HEK293 (cell line): Measurements from ENCODE around the gene NFE2L1.

Experiments
- BCL11B ChIP-seq: fragments of 450-650 bp; formaldehyde crosslinking; IDR thresholded peaks from 2 replicates; pipeline ENCODE4 v1.5.1; 2016; ENCODE audit warnings: low read depth, missing biosample characterization, missing genetic modification characterization
- GFI1B ChIP-seq: fragments of 450-650 bp; formaldehyde crosslinking; IDR thresholded peaks from 2 replicates; pipeline ENCODE4 v1.5.1; 2016; ENCODE audit warnings: missing biosample characterization, missing genetic modification characterization
- GLI2 ChIP-seq: fragments of 450-650 bp; formaldehyde crosslinking; IDR thresholded peaks from 2 replicates; pipeline ENCODE4; 2017; ENCODE audit warnings: missing biosample characterization, missing genetic modification characterization, low read depth, borderline replicate concordance
- HOXD13 ChIP-seq: sonication (generic); formaldehyde crosslinking; IDR thresholded peaks from 2 replicates; pipeline ENCODE4 v1.8.0; 2022; ENCODE audit warnings: missing genetic modification reagents, borderline replicate concordance
- KLF10 ChIP-seq: fragments of 450-650 bp; IDR thresholded peaks from 2 replicates; pipeline ENCODE4 v1.5.1; 2018; ENCODE audit warnings: missing biosample characterization, mild to moderate bottlenecking, missing genetic modification characterization
- KLF16 ChIP-seq: fragments of 450-650 bp; formaldehyde crosslinking; IDR thresholded peaks from 2 replicates; pipeline ENCODE4 v1.5.1; 2017; ENCODE audit warnings: missing biosample characterization, missing genetic modification characterization
- MYNN ChIP-seq: fragments of 450-650 bp; formaldehyde crosslinking; IDR thresholded peaks from 2 replicates; pipeline ENCODE4 v1.5.1; 2016; ENCODE audit warnings: missing biosample characterization, missing genetic modification characterization, borderline replicate concordance
- MZF1 ChIP-seq: fragments of 450-650 bp; formaldehyde crosslinking; IDR thresholded peaks from 2 replicates; pipeline ENCODE4 v1.5.1; 2017; ENCODE audit warnings: missing biosample characterization, missing genetic modification characterization, borderline replicate concordance
- REPIN1 ChIP-seq: fragments of 450-650 bp; formaldehyde crosslinking; IDR thresholded peaks from 2 replicates; pipeline ENCODE4 v1.5.1; 2017; ENCODE audit warnings: missing biosample characterization, missing genetic modification characterization, low read depth
- SP7 ChIP-seq: fragments of 450-650 bp; formaldehyde crosslinking; IDR thresholded peaks from 2 replicates; pipeline ENCODE4 v1.5.1; 2016; ENCODE audit warnings: missing biosample characterization, missing genetic modification characterization
- ZBTB10 ChIP-seq: fragments of 450-650 bp; formaldehyde crosslinking; IDR thresholded peaks from 2 replicates; pipeline ENCODE4 v1.5.1; 2016; ENCODE audit warnings: missing biosample characterization, missing genetic modification characterization
- ZBTB20 ChIP-seq: fragments of 450-650 bp; formaldehyde crosslinking; IDR thresholded peaks from 2 replicates; pipeline ENCODE4 v1.5.1; 2016; ENCODE audit warnings: missing biosample characterization, missing genetic modification characterization
- ZBTB21 ChIP-seq: fragments of 450-650 bp; formaldehyde crosslinking; IDR thresholded peaks from 2 replicates; pipeline ENCODE4 v1.5.1; 2017; ENCODE audit warnings: missing biosample characterization, missing genetic modification characterization
- ZBTB8A ChIP-seq: fragments of 450-650 bp; formaldehyde crosslinking; IDR thresholded peaks from 2 replicates; pipeline ENCODE4 v1.5.1; 2016; ENCODE audit warnings: missing biosample characterization, missing genetic modification characterization
- ZNF175 ChIP-seq: fragments of 450-650 bp; formaldehyde crosslinking; IDR thresholded peaks from 2 replicates; pipeline ENCODE4 v1.5.1; 2016; ENCODE audit warnings: missing biosample characterization, missing genetic modification characterization
- ZNF266 ChIP-seq: fragments of 450-650 bp; formaldehyde crosslinking; IDR thresholded peaks from 2 replicates; pipeline ENCODE4 v1.5.1; 2016; ENCODE audit warnings: missing biosample characterization, missing genetic modification characterization, low read depth
- ZNF302 ChIP-seq: fragments of 450-650 bp; formaldehyde crosslinking; IDR thresholded peaks from 2 replicates; pipeline ENCODE4 v1.5.1; 2016; ENCODE audit warnings: missing biosample characterization, missing genetic modification characterization, low read depth
- ZNF366 ChIP-seq: fragments of 450-650 bp; formaldehyde crosslinking; conservative IDR thresholded peaks from 2 replicates; pipeline ENCODE4 v1.5.1; 2016; ENCODE audit warnings: missing biosample characterization, missing genetic modification characterization
- ZNF37A ChIP-seq: fragments of 450-650 bp; IDR thresholded peaks from 2 replicates; pipeline ENCODE4 v1.5.1; 2018; ENCODE audit warnings: missing biosample characterization, missing genetic modification characterization
- ZNF423 ChIP-seq: fragments of 450-650 bp; formaldehyde crosslinking; IDR thresholded peaks from 2 replicates; pipeline ENCODE4 v1.5.1; 2016; ENCODE audit warnings: missing biosample characterization, missing genetic modification characterization
- ZNF426 ChIP-seq: fragments of 450-650 bp; formaldehyde crosslinking; IDR thresholded peaks from 2 replicates; pipeline ENCODE4 v1.5.1; 2017; ENCODE audit warnings: missing biosample characterization, missing genetic modification characterization, mild to moderate bottlenecking, inconsistent platforms, moderate library complexity
- ZNF549 ChIP-seq: fragments of 450-650 bp; IDR thresholded peaks from 2 replicates; pipeline ENCODE4 v1.5.1; 2018; ENCODE audit warnings: missing biosample characterization, missing genetic modification characterization, mild to moderate bottlenecking, inconsistent platforms, moderate library complexity
- ZNF561 ChIP-seq: fragments of 450-650 bp; IDR thresholded peaks from 2 replicates; pipeline ENCODE4 v1.5.1; 2018; ENCODE audit warnings: missing biosample characterization, missing genetic modification characterization, borderline replicate concordance
- ZNF626 ChIP-seq: fragments of 450-650 bp; sonication (Bioruptor Pico); formaldehyde crosslinking; IDR thresholded peaks from 2 replicates; pipeline ENCODE4 v1.5.1; 2018; ENCODE audit warnings: missing biosample characterization, missing genetic modification characterization, inconsistent platforms
- ZNF677 ChIP-seq: fragments of 450-650 bp; IDR thresholded peaks from 2 replicates; pipeline ENCODE4 v1.5.0; 2018; ENCODE audit warnings: missing biosample characterization, mild to moderate bottlenecking, missing genetic modification characterization, moderate library complexity
- ZNF707 ChIP-seq: fragments of 450-650 bp; formaldehyde crosslinking; IDR thresholded peaks from 2 replicates; pipeline ENCODE4 v1.5.1; 2016; ENCODE audit warnings: missing biosample characterization, missing genetic modification characterization
- ZNF76 ChIP-seq: fragments of 450-650 bp; formaldehyde crosslinking; IDR thresholded peaks from 2 replicates; pipeline ENCODE4; 2016; ENCODE audit warnings: low read depth, missing biosample characterization, missing genetic modification characterization, borderline replicate concordance
- ZNF837 ChIP-seq: fragments of 450-650 bp; formaldehyde crosslinking; IDR thresholded peaks from 2 replicates; pipeline ENCODE4 v1.5.1; 2016; ENCODE audit warnings: missing biosample characterization, missing genetic modification characterization
- ZXDB ChIP-seq: fragments of 450-650 bp; formaldehyde crosslinking; IDR thresholded peaks from 2 replicates; pipeline ENCODE4 v1.5.1; 2016; ENCODE audit warnings: missing biosample characterization, missing genetic modification characterization
- TF ChIP-seq, protein P1 (sequence below): fragments of 450-650 bp; formaldehyde crosslinking; IDR thresholded peaks from 2 replicates; pipeline ENCODE4 v1.5.1; 2016; ENCODE audit warnings: missing biosample characterization, missing genetic modification characterization
- TF ChIP-seq, protein P2 (sequence below): fragments of 450-650 bp; formaldehyde crosslinking; IDR thresholded peaks from 2 replicates; pipeline ENCODE4; 2016; ENCODE audit warnings: missing biosample characterization, missing genetic modification characterization

NFE2L1 gene

DNA sequence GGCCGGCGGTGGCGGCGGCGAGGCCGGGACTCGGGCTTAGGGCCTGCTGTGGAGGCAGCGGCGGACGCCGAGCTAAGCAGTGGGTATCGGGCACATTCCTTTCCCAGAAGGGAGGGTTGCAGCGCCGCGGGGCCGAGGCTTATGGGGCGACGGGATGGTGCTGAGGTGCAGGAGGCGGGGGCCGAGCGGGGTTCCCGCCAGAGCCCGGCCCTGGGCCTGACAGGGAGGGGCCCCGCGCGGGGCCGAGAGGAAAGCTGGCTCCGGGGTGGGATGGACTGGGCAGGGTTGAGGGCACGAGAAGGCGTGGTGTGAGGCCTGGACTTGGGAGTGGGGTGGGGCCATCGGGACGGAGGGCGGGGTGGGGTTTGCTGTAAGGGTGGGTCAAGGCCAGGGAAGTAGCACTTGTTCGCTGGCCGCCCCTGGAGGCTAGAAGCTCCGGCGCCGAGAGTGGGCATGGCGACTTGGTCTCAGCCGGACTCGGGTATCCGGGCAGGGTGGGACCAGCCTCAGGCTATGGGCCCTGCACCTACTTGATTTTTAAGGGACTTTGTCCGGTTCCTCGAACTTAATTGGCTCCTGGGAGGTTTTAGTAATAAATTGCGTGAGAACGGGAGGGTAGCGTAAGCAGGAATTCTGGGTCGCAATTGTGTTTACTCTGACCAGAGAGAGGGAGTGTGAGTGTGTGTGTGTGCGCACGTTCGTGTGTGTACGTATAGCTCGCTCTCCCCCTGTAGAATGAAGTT, 396 bp downstream of the NFE2L1 start (continued):
- TF ChIP-seq ZNF426 (tag by site-specific recombination) (no peak), KLF16 (tag by site-specific recombination) (peak; percentile 91), MZF1 (tag by site-specific recombination) (no peak), ZNF423 (tag by site-specific recombination) (no peak), MYNN (tag by site-specific recombination) (no peak), ZXDB (tag by site-specific recombination) (peak; percentile 87), ZNF677 (tag by site-specific recombination) (no peak), ZNF561 (tag by site-specific recombination) (peak; percentile 48; the same call in 1 of the 2 replicates), ZBTB10 (tag by site-specific recombination) (peak; percentile 92), ZNF266 (tag by site-specific recombination) (no peak), ZNF175 (tag by site-specific recombination) (no peak), ZNF707 (no peak), KLF10 (no peak; the same call in 1 of the 2 replicates), ZNF302 (tag by site-specific recombination) (no peak), GFI1B (tag by site-specific recombination) (no peak), SP7 (tag by site-specific recombination) (peak; percentile 64), ZBTB20 (tag by site-specific recombination) (peak; percentile 99), ZNF366 (tag by site-specific recombination) (peak; percentile 57; the same call in 1 of the 2 replicates), GLI2 (no peak), ZNF76 (tag by site-specific recombination) (peak; percentile 25), ZNF626 (no peak), ZNF549 (tag by site-specific recombination) (no peak), HOXD13 (CRISPR knock-in tag) (no peak), ZBTB21 (tag by site-specific recombination) (0 out of 2 replicates have a peak, but pooled peaks have one; percentile 1), ZNF837 (no peak), ZNF37A (tag by site-specific recombination) (no peak), ZBTB8A (no peak), REPIN1 (tag by site-specific recombination) (no peak), BCL11B (no peak; the same call in 1 of the 2 replicates)
- TF ChIP-seq, protein P1, sequence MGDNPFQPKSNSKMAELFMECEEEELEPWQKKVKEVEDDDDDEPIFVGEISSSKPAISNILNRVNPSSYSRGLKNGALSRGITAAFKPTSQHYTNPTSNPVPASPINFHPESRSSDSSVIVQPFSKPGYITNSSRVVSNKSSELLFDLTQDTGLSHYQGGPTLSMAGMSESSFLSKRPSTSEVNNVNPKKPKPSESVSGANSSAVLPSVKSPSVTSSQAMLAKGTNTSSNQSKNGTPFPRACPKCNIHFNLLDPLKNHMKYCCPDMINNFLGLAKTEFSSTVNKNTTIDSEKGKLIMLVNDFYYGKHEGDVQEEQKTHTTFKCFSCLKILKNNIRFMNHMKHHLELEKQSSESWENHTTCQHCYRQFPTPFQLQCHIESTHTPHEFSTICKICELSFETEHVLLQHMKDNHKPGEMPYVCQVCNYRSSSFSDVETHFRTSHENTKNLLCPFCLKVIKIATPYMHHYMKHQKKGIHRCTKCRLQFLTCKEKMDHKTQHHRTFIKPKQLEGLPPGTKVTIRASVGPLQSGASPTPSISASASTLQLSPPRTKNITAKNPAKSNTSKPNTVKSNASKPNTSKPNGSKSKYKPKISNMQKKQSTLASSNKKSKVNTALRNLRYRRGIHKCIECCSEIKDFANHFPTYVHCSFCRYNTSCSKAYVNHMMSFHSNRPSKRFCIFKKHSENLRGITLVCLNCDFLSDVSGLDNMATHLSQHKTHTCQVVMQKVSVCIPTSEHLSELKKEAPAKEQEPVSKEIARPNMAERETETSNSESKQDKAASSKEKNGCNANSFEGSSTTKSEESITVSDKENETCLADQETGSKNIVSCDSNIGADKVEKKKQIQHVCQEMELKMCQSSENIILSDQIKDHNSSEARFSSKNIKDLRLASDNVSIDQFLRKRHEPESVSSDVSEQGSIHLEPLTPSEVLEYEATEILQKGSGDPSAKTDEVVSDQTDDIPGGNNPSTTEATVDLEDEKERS = no peak
- TF ChIP-seq, protein P2, sequence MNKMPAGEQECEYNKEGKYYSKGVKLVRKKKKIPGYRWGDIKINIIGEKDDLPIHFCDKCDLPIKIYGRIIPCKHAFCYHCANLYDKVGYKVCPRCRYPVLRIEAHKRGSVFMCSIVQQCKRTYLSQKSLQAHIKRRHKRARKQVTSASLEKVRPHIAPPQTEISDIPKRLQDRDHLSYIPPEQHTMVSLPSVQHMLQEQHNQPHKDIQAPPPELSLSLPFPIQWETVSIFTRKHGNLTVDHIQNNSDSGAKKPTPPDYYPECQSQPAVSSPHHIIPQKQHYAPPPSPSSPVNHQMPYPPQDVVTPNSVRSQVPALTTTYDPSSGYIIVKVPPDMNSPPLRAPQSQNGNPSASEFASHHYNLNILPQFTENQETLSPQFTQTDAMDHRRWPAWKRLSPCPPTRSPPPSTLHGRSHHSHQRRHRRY = no peak
